Muscle of arm (tissue), 14 donors: Measurements from ENCODE around the gene DRC1. TPM values are rescaled to one million over a fixed set of nuclear protein-coding genes. Genes with fewer than 3 reads are reported as not detected.
"Not testable (repeated sequence)": the region's sequence is repeated elsewhere in the genome, so short reads cannot be mapped to it uniquely, and the experiment has no call there.

Experiments
- DNase-seq: peaks from one replicate; pipeline ENCODE4 v3.0.0-alpha.2; 2013
- long read RNA-seq, 11 donors: transcript quantifications; one replicate each; lab custom pipeline, GENCODE V29; 2026
- polyA plus RNA-seq, 12 donors: library from polyadenylated mRNA; unstranded; fragments of 120-200 nt; gene quantifications; one replicate each; pipeline ENCODE4 v1.2.1, GENCODE V29; 2013; ENCODE audit not compliant: insufficient read length in 12 of 12

Gene DRC1
- polyA plus RNA-seq = under 1 TPM in 8 of 12 donors, not detected in 4; 0.11 to 0.74 (median 0.24) TPM
- long read RNA-seq, donor 1 = 0 reads
- long read RNA-seq, donor 2 = 0 reads
- long read RNA-seq, donor 3 = 0 reads
- long read RNA-seq, donor 4 = 0 reads
- long read RNA-seq, donor 5 = 0 reads
- long read RNA-seq, donor 6 = 0 reads
- long read RNA-seq, donor 7 = 0 reads
- long read RNA-seq, donor 8 = 0 reads
- long read RNA-seq, donor 9 = 0 reads
- long read RNA-seq, donor 10 = 0 reads
- long read RNA-seq, donor 11 = 0 reads

- peak; percentile 61 for DNase-seq
Measured at GRCh38 chr2:26401739-26402541, at the start of gene DRC1. Gene DRC1, plus strand, starts transcription at chr2:26401920. Its CDS starts 70 bp downstream, at chr2:26401990.

GRCh38 chr2:26352892-26353291 is 48.8 kb upstream of the DRC1 start:
- no peak for DNase-seq

DNA sequence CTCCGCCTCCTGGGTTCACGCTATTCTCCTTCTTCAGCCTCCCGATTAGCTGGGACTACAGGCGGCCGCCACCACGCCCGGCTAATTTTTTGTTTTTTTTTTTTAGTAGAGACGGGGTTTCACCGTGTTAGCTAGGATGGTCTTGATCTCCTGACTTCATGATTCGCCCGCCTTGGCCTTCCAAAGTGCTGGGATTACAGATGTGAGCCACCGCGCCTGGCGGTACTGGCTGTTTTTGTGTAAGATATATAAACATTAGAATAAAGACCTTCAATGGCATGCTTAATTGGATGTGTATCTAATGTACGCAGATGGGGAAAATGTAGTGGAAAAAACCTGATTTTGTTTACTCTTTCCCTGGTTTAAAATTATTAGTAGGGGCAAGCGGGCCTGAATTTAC is 47.3 kb upstream of the DRC1 start:
- DNase-seq = not testable (repeated sequence)

DNA sequence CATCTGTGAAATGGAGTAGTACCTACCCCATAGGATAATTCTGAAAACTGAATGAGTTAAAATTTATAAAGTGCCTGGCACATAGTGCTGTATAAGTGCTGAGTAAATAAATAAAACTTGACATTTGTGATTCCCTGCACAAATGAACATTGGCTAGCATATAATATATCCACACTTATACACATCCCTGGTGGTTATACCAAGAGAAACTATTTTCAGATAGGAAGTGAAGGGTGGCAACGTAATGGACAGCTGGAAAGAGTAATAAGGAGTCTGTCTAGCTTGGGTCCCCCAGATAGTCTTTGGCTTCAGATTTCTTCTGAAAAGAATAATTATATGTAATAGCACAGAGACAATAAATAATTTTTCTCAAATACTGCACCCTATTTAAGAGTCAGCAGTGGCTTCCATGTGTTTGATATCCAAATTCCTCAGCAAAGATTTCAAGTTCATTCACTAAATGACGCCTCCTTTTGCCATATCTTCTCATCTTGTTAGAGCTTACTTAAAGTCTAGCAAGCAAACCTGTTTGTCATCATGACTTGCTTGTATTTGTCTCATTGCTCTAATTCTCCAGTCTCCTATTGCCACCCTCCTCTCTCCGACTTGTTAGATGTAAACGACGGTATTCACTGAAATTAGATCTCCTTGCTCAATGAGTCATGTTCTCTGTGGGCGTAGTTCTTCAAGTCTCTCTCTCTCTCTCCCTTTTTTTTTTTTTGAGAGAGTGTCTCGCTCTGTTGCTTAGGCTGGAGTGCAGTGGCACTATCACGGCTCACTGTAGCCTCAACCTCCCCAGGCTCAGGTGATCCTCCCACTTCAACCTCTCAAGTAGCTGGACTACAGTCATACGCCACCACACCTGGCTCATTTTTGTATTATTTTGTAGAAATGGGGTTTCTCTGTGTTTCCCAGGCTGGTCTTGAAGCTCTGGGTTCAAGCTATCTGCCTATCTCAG is 46.4 kb upstream of the DRC1 start:
- DNase-seq = no peak

GRCh38 chr2:26356111-26356510 is 45.6 kb upstream of the DRC1 start:
- no peak for DNase-seq

DNA sequence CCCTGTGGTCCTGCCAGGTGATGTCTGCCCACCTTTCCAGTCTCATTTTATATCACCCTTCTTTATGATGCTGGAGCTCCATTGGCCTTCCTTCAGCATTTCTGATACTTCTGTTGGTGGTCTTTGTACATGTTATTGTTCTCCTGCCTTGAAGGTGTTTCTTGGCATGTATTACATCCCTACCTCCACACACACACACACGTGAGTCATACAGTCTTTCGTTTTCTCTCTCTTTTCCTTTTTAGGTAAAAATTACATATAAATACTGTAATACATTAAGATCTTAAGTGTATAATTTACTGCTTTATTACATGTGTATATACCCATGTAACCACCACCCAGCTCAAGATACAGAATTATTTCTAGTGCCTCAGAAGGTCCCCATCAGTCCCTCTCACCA is 44.9 kb upstream of the DRC1 start:
- no peak for DNase-seq

DNA sequence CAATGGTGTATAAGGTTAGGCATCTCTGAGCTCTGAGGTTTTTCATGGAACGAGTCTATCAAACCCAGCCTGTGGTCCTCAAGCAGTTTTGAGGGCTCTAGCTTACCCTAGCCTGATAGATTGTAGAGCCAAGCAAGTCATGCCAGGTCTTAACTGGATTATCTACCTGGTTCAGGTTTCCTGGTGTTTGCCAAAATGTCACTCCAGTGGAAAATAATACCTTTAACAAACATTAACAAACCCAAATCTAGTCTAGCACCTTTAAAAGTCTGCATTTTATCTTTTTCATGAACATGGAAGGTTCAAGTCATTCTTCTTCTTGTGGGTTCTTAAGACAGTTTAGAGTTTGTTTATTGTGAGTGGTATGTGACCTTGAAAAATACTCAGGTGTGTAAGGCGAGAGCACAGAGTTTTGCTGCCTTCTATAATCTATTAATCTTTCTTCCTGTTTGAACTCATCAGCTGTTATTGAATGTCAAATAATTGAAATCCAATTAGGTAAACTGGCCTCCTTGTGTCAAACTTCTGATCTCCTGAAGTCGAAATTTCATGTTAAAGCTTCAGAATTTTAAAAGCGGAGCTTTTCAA is 41.7 kb upstream of the DRC1 start:
- DNase-seq = no peak

DNA sequence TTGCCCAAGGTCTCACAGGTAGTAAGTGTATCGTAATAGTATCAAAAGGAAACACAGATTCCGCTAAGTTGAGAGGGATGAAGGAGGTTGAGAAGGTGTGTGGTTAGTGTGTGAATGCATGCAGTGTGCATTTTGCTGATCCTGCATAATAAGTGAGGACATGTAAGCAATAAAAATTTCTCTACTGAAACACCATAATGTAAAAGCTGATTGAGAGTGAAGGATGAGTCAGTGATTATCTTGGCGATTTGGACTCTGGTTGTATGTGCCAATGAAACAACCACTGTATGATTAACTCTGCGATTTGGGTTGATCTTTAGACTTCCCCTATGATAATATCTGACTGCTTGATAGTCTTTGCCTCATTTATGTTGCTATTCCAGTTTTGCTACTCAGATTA is 38.4 kb upstream of the DRC1 start:
- no peak for DNase-seq

DNA sequence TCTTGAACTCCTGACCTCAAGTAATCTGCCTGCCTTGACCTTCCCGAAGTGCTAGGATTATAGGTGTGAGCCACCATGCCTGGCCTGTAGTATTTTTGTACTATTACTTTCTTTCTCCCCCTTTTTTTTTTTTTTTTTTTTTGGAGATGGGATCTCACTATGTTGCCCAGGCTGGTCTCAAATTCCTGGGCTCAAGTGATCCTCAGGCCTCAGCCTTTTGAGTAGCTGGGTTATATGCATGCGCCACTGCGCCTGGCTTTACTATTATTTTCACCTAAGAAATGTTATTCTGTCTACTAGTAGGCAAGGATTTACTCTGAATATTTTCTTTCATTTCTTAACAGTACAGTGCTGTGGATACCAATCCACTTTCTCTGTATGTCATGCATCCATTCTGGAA is 37.8 kb upstream of the DRC1 start:
- DNase-seq = no peak

- no peak for DNase-seq
Measured at GRCh38 chr2:26364669-26365068, 37.1 kb upstream of the DRC1 start.

GRCh38 chr2:26366957-26367356 is 34.8 kb upstream of the DRC1 start:
- DNase-seq = no peak

DNA sequence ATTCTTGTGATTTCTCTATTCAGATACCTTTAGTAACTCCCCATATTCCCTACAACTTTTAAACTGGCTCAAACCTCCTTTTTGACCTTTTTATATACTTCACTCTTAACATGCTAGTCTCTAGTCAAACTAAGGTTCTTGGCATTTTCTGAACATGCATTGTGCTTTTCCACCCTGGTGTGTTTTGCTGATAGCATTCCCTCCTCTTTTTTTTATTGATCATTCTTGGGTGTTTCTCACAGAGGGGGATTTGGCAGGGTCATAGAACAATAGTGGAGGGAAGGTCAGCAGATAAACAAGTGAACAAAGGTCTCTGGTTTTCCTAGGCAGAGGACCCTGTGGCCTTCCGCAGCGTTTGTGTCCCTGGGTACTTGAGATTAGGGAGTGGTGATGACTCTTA is 32.1 kb upstream of the DRC1 start:
- DNase-seq = not testable (repeated sequence)

DNA sequence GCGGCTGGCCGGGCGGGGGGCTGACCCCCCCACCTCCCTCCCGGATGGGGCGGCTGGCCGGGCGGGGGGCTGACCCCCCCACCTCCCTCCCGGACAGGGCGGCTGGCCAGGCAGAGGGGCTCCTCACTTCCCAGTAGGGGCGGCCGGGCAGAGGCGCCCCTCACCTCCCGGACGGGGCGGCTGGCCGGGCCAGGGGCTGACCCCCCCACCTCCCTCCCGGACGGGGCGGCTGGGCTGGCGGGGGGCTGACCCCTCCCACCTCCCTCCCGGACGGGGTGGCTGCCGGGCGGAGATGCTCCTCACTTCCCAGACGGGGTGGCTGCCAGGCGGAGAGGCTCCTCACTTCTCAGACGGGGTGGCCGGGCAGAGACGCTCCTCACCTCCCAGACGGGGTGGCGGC is 30.8 kb upstream of the DRC1 start:
- DNase-seq = not testable (repeated sequence)

DNA sequence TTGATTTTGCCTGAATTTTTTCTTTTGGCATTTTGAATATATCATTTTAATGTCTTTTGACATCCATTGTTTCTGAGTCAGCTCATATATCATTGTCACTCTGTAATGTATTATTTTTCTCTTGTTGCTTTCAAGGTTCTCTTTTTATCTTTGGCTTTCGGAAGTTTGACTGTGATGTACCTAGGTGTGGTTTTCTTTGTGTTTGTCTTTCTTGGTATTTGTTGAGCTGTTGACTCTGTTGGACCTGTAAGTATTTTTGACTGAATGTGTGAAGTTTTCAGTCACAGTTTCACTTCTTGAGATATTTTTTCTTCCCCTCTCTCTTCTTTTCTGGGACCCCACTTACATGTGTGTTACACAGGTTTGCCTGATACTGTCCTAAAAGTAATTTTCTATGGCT is 24.9 kb upstream of the DRC1 start:
- DNase-seq = no peak

- no peak for DNase-seq
Measured at GRCh38 chr2:26380281-26380680, 21.4 kb upstream of the DRC1 start.

- DNase-seq = no peak
Measured at GRCh38 chr2:26382564-26382963, 19.2 kb upstream of the DRC1 start.

DNA sequence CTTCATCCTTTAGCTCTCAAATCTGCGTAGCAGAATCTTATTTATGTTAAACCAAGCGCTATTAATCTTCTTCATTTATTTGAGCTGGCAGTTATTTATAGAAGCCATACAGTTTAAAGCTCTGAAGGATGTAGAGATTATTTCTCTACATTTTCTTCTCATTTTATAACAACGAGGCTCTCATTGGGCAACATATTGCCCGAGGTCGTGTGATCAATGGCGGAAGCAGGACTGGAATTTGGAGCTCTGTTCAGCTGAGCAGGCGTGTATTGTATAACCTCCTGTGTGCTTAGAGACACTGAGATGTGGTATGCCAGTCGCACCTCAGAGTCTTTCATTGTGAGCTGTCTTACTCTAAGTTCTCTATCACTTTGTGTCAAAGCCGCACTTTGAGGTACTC is 17.5 kb upstream of the DRC1 start:
- no peak for DNase-seq

GRCh38 chr2:26384597-26384996 is 17.1 kb upstream of the DRC1 start:
- DNase-seq = no peak

GRCh38 chr2:26387189-26387588 is 14.5 kb upstream of the DRC1 start:
- no peak for DNase-seq

GRCh38 chr2:26394694-26395093 is 7.0 kb upstream of the DRC1 start:
- no peak for DNase-seq

GRCh38 chr2:26395394-26395793 is 6.3 kb upstream of the DRC1 start:
- no peak for DNase-seq

- DNase-seq = no peak
Measured at GRCh38 chr2:26396734-26397298, 4.9 kb upstream of the DRC1 start.
